Calu3 (cell line): ENCODE data around the gene DOCK8. TPM values are rescaled to one million over a fixed set of nuclear protein-coding genes. Genes with fewer than 3 reads are reported as not detected.

Experiments used
- BruUV-seq: library from RNA; stranded (reverse); fragments of 400-500 nt; replicated peaks from 2 replicates; lab custom pipeline; 2021; lab: Mats Ljungman, UMichigan
- CTCF ChIA-PET: fragments of 300-600 bp; sonication (Branson Sonifier 250); formaldehyde crosslinking; loops from one replicate; lab custom pipeline; 2022; ENCODE audit warnings: antibody characterized with exemption; lab: Charles Lee
- DNase-seq: peaks from one replicate; pipeline ENCODE4 v3.0.0; 2022
- H3K27ac Mint-ChIP-seq: one replicate; pipeline ENCODE4 v1.8.0; 2022; ENCODE audit warnings: mixed read lengths; ENCODE audit not compliant: unreplicated experiment
- H3K27me3 Mint-ChIP-seq: one replicate; pipeline ENCODE4 v1.8.0; 2022; ENCODE audit warnings: mixed read lengths; ENCODE audit not compliant: unreplicated experiment
- H3K36me3 Mint-ChIP-seq: one replicate; pipeline ENCODE4 v1.8.0; 2022; ENCODE audit warnings: mild to moderate bottlenecking, moderate library complexity, mixed read lengths; ENCODE audit not compliant: insufficient read depth, unreplicated experiment
- H3K4me1 Mint-ChIP-seq: one replicate; pipeline ENCODE4 v1.8.0; 2022; ENCODE audit warnings: mild to moderate bottlenecking, low read depth, mixed read lengths; ENCODE audit not compliant: unreplicated experiment
- H3K4me3 Mint-ChIP-seq: one replicate; pipeline ENCODE4 v1.8.0; 2022; ENCODE audit warnings: mild to moderate bottlenecking, low read depth, moderate library complexity, mixed read lengths; ENCODE audit not compliant: unreplicated experiment
- H3K9me3 Mint-ChIP-seq: one replicate; pipeline ENCODE4 v1.8.0; 2022; ENCODE audit warnings: low read depth, mixed read lengths; ENCODE audit not compliant: unreplicated experiment
- CTCF ChIP-seq: fragments of 200-600 bp; IDR thresholded peaks from one replicate; pipeline ENCODE4 v1.8.0; 2022; ENCODE audit warnings: antibody characterized with exemption; ENCODE audit not compliant: unreplicated experiment
- intact Hi-C: fragments of 100-400 bp; cut with micrococcal nuclease; formaldehyde crosslinking; loops from one replicate; pipeline ENCODE4 v1.10.0; 2022; ENCODE audit not compliant: unreplicated experiment
- total RNA-seq: library from RNA; stranded (reverse); gene quantifications from 2 replicates; pipeline ENCODE4 v1.2.3, GENCODE V29; 2022

The DOCK8 gene
- total RNA-seq, 1 experiment from 2014 or later, result 0.50 TPM

GRCh38 chr9:297104-297972, 82.7 kb downstream of the DOCK8 start:
- TF ChIP-seq CTCF, result no peak
- Mint-ChIP-seq H3K4me3 (no peak overlapping the region), H3K36me3 (no peaks in the 10 kb centered on the region), H3K9me3 (no peaks in the 10 kb centered on the region), H3K27ac (no peak overlapping the region), H3K4me1 (no peaks in the 10 kb centered on the region), H3K27me3 (no peaks in the 10 kb centered on the region)
- CTCF ChIA-PET, result interaction anchor here (1.3 kb wide), 1 partner anchor 9 kb away, joined by 3 read pairs; no protein-coding TSS in a partner anchor
- intact Hi-C loops, result no loop called here
- peak; percentile 24 for DNase-seq
- BruUV-seq, result no TSS peak

GRCh38 chr9:303502-303901, 88.8 kb downstream of the DOCK8 start:
- intact Hi-C loops, result no loop called here
- Mint-ChIP-seq H3K27ac (no peak overlapping the region), H3K4me1 (no peaks in the 10 kb centered on the region), H3K27me3 (no peaks in the 10 kb centered on the region), H3K9me3 (no peaks in the 10 kb centered on the region), H3K36me3 (no peaks in the 10 kb centered on the region), H3K4me3 (no peak overlapping the region)
- DNase-seq, result no peak
- CTCF ChIA-PET, result no interaction called here
- BruUV-seq, result no TSS peak
- no peak for TF ChIP-seq CTCF

- H3K9me3 Mint-ChIP-seq, result no peaks in the 10 kb centered on the region
- H3K36me3 Mint-ChIP-seq, result no peaks in the 10 kb centered on the region
- H3K4me3 Mint-ChIP-seq, result no peak overlapping the region
- BruUV-seq, result no TSS peak
- H3K4me1 Mint-ChIP-seq, result no peaks in the 10 kb centered on the region
- DNase-seq, result no peak
- CTCF ChIA-PET, result no interaction called here
- no peaks in the 10 kb centered on the region for H3K27me3 Mint-ChIP-seq
- no peak for TF ChIP-seq CTCF
- intact Hi-C loops, result no loop called here
- no peak overlapping the region for H3K27ac Mint-ChIP-seq
Observed at GRCh38 chr9:304106-304505, 89.4 kb downstream of the DOCK8 start.

GRCh38 chr9:304519-305185, 90.0 kb downstream of the DOCK8 start:
- no peaks in the 10 kb centered on the region for H3K36me3 Mint-ChIP-seq
- H3K4me3 Mint-ChIP-seq, result no peak overlapping the region
- intact Hi-C loops, result no loop called here
- H3K4me1 Mint-ChIP-seq, result no peaks in the 10 kb centered on the region
- no peaks in the 10 kb centered on the region for H3K9me3 Mint-ChIP-seq
- BruUV-seq, result no TSS peak
- H3K27ac Mint-ChIP-seq, result no peak overlapping the region
- CTCF ChIA-PET, result no interaction called here
- TF ChIP-seq CTCF, result no peak
- no peak for DNase-seq
- no peaks in the 10 kb centered on the region for H3K27me3 Mint-ChIP-seq
